Endodermal cell (in vitro differentiated cells): ENCODE data around the gene HMGCS2. TPM values are rescaled to one million over a fixed set of nuclear protein-coding genes. Genes with fewer than 3 reads are reported as not detected.
"Not testable (repeated sequence)": the region's sequence is repeated elsewhere in the genome, so short reads cannot be mapped to it uniquely, and the experiment has no call there.

ENCODE experiments used
- DNase-seq: peaks from one replicate; pipeline ENCODE4 v3.0.0-alpha.2; 2017
- H3K27ac ChIP-seq: 2 replicates; pipeline ENCODE4 v1.5.1; 2013; ENCODE audit warnings: mild to moderate bottlenecking, low read depth, low read length, moderate library complexity
- H3K27me3 ChIP-seq: 2 replicates; pipeline ENCODE4 v1.6.1; 2013; ENCODE audit warnings: mild to moderate bottlenecking, low read length, moderate library complexity; ENCODE audit not compliant: insufficient read depth, control insufficient read depth, poor library complexity, severe bottlenecking
- H3K36me3 ChIP-seq: 2 replicates; pipeline ENCODE4 v1.7.0; 2013; ENCODE audit warnings: mild to moderate bottlenecking, low read length, moderate library complexity; ENCODE audit not compliant: control insufficient read depth, insufficient read depth
- H3K4me1 ChIP-seq: one replicate; pipeline ENCODE4 v1.7.0; 2013; ENCODE audit warnings: low read length; ENCODE audit not compliant: control insufficient read depth, insufficient read depth
- H3K4me3 ChIP-seq: 2 replicates; pipeline ENCODE4 v1.5.1; 2013; ENCODE audit warnings: mild to moderate bottlenecking, low read length, moderate library complexity
- H3K9ac ChIP-seq: 2 replicates; pipeline ENCODE4 v1.6.1; 2013; ENCODE audit warnings: mild to moderate bottlenecking, low read length, moderate library complexity; ENCODE audit not compliant: poor library complexity, severe bottlenecking; ENCODE audit errors: extremely low read depth
- H3K9me3 ChIP-seq: 2 replicates; pipeline ENCODE4 v1.6.1; 2013; ENCODE audit warnings: mild to moderate bottlenecking, low read length, moderate library complexity; ENCODE audit not compliant: control insufficient read depth
- H3K27ac Mint-ChIP-seq: 2 replicates; pipeline ENCODE4 v1.8.0; 2020; ENCODE audit warnings: mixed read lengths
- H3K27me3 Mint-ChIP-seq: 2 replicates; pipeline ENCODE4 v1.8.0; 2021; ENCODE audit warnings: mild to moderate bottlenecking, mixed read lengths; ENCODE audit not compliant: insufficient read depth
- H3K36me3 Mint-ChIP-seq: 2 replicates; pipeline ENCODE4 v1.8.0; 2020; ENCODE audit warnings: low read depth, mixed read lengths
- H3K4me1 Mint-ChIP-seq: 2 replicates; pipeline ENCODE4 v1.8.0; 2020; ENCODE audit warnings: mixed read lengths
- H3K4me3 Mint-ChIP-seq: 2 replicates; pipeline ENCODE4 v1.8.0; 2020; ENCODE audit warnings: mild to moderate bottlenecking, moderate library complexity, mixed read lengths
- H3K9me3 Mint-ChIP-seq: 2 replicates; pipeline ENCODE4 v1.8.0; 2020; ENCODE audit warnings: mild to moderate bottlenecking, mixed read lengths
- CTCF ChIP-seq: fragments of 200-600 bp; sonication (generic); conservative IDR thresholded peaks from 2 replicates; pipeline ENCODE4 v1.5.0; 2021; ENCODE audit warnings: antibody characterized with exemption, mild to moderate bottlenecking
- WGBS, 2 experiments: methylation state at CpG; one replicate each; pipeline versions ENCODE4 v1.1.5 to v1.1.7; 2013; ENCODE audit warnings: missing lambda C conversion rate in 2 of 2, mixed read lengths in 1 of 2; ENCODE audit not compliant: insufficient coverage in 1 of 2, insufficient read length in 1 of 2; 5-methylcytosine and 5-hydroxymethylcytosine counted together
- total RNA-seq, 2 donors: library from RNA; stranded (reverse); fragmentation: NEBNext Ultra II Directional in 1 of 2; extraction: Animal tissue kit (Norgen Biotek cat#: 25700) in 1 of 2; gene quantifications; 2 replicates in 1 of 2; 3 replicates in 1 of 2; pipeline ENCODE4 v1.2.1, GENCODE V29; 2021

HMGCS2 gene
- total RNA-seq, 2 donors from 2014 or later: not detected

- H3K27me3 Mint-ChIP-seq: peaks cover 2% of the 10 kb centered on the region
- no peaks in the 10 kb centered on the region for H3K27me3 ChIP-seq
- DNase-seq: peak; percentile 93
- H3K36me3 Mint-ChIP-seq: peaks cover 3% of the 10 kb centered on the region
- peaks cover 12% of the 10 kb centered on the region for H3K4me1 ChIP-seq
- H3K36me3 ChIP-seq: no peaks in the 10 kb centered on the region
- H3K27ac Mint-ChIP-seq: peak within 1 kb of the TSS; percentile 94
- 0 to 4% methylated on average over 13 to 27 of the region's 27 CpGs for WGBS, 2 experiments
- peak within 1 kb of the TSS; percentile 99 for H3K4me3 ChIP-seq
- TF ChIP-seq CTCF: no peak
- H3K9me3 Mint-ChIP-seq: no peaks in the 10 kb centered on the region
- H3K9me3 ChIP-seq: no peaks in the 10 kb centered on the region
- peaks cover 33% of the 10 kb centered on the region for H3K4me1 Mint-ChIP-seq
- H3K27ac ChIP-seq: peak within 1 kb of the TSS; percentile 96
- H3K4me3 Mint-ChIP-seq: peak within 1 kb of the TSS; percentile 90
- H3K9ac ChIP-seq: peak within 1 kb of the TSS; percentile 94
Measured at GRCh38 chr1:119711804-119712341, 56.8 kb downstream of the HMGCS2 start, which contains the start of gene PHGDH. PHGDH (plus strand) TSS chr1:119711934; CDS start chr1:119712023, 89 bp downstream.

GRCh38 chr1:119711356-119711803 lies 57.3 kb downstream of the HMGCS2 start:
- not testable (repeated sequence) for H3K27ac ChIP-seq, H3K27me3 ChIP-seq, DNase-seq, H3K27me3 Mint-ChIP-seq, H3K36me3 Mint-ChIP-seq, H3K9ac ChIP-seq, H3K9me3 Mint-ChIP-seq, H3K36me3 ChIP-seq, H3K9me3 ChIP-seq
- peaks cover 31% of the 10 kb centered on the region for H3K4me1 Mint-ChIP-seq
- 7 to 15% methylated on average over 5 to 8 of the region's 10 CpGs for WGBS, 2 experiments
- peaks cover 12% of the 10 kb centered on the region for H3K4me1 ChIP-seq
- peak overlapping the region; percentile 94 for H3K27ac Mint-ChIP-seq
- peak overlapping the region; percentile 99 for H3K4me3 ChIP-seq
- H3K4me3 Mint-ChIP-seq: peak overlapping the region; percentile 90

- not testable (repeated sequence) for H3K27me3 Mint-ChIP-seq, H3K27ac ChIP-seq, H3K36me3 ChIP-seq, H3K27ac Mint-ChIP-seq, H3K4me1 ChIP-seq, DNase-seq, H3K36me3 Mint-ChIP-seq, H3K9ac ChIP-seq, H3K4me3 ChIP-seq, H3K27me3 ChIP-seq, H3K4me3 Mint-ChIP-seq, H3K4me1 Mint-ChIP-seq
- 93% methylated on average over 6 of the region's 6 CpGs; no CpG with 5 or more reads in 1 of the 2 experiments for WGBS, 2 experiments
- peaks cover 14% of the 10 kb centered on the region for H3K9me3 ChIP-seq
- peaks cover 25% of the 10 kb centered on the region for H3K9me3 Mint-ChIP-seq
Measured at GRCh38 chr1:119706599-119706998, 62.1 kb downstream of the HMGCS2 start.

GRCh38 chr1:119703666-119704450 lies 64.8 kb downstream of the HMGCS2 start:
- Histone ChIP-seq H3K27me3 (no peaks in the 10 kb centered on the region), H3K9ac (no peak overlapping the region), H3K27ac (no peak overlapping the region), H3K4me1 (no peaks in the 10 kb centered on the region), H3K4me3 (no peak overlapping the region), H3K36me3 (no peaks in the 10 kb centered on the region), H3K9me3 (peaks cover 31% of the 10 kb centered on the region)
- no peak for DNase-seq
- H3K36me3 Mint-ChIP-seq: peaks cover 2% of the 10 kb centered on the region
- WGBS, 2 experiments: 87 to 93% methylated on average over 2 to 4 of the region's 6 CpGs
- TF ChIP-seq CTCF: no peak
- H3K27me3 Mint-ChIP-seq: peaks cover 5% of the 10 kb centered on the region
- H3K4me3 Mint-ChIP-seq: no peak overlapping the region
- H3K9me3 Mint-ChIP-seq: peaks cover 39% of the 10 kb centered on the region
- H3K4me1 Mint-ChIP-seq: no peaks in the 10 kb centered on the region
- H3K27ac Mint-ChIP-seq: no peak overlapping the region
